ENCODE data around the gene DCDC2.
A peak's percentile ranks its signal among the peaks of the same experiment; 100 is the strongest.

- no peak for TF ChIP-seq CTCF (IDR thresholded peaks at IDR 0.05)
- peak; percentile 45 for TF ChIP-seq POLR2A (IDR thresholded peaks at IDR 0.05)
Measured at GRCh38 chr6:24402697-24403500, 45.0 kb upstream of the DCDC2 start, which contains the start of gene MRS2.

Data from breast epithelium (tissue), 3 donors.